Amygdala (tissue), 56 donors: ENCODE measurements around the gene KICS2.
A peak's percentile ranks its signal among the peaks of the same experiment; 100 is the strongest.
"Not testable (repeated sequence)": the region's sequence is repeated elsewhere in the genome, so short reads cannot be mapped to it uniquely, and the experiment has no call there.

Experiments used
- DNase-seq, 56 donors: peaks; one replicate each; lab custom pipeline; 2025; lab: John Stamatoyannopoulos, UW

The KICS2 gene

GRCh38 chr12:64218597-64218996 is 3.5 kb downstream of the KICS2 start:
- DNase-seq: no peak

GRCh38 chr12:64217643-64218042 is 4.5 kb downstream of the KICS2 start:
- DNase-seq: not testable (repeated sequence)

- no peak for DNase-seq
Observed at GRCh38 chr12:64216239-64216638, 5.9 kb downstream of the KICS2 start.

- DNase-seq: no peak
Observed at GRCh38 chr12:64212119-64212746, 9.9 kb downstream of the KICS2 start.

GRCh38 chr12:64207453-64207852 is 14.6 kb downstream of the KICS2 start:
- no peak for DNase-seq

- no peak for DNase-seq
Observed at GRCh38 chr12:64205542-64205941, 16.6 kb downstream of the KICS2 start.

GRCh38 chr12:64203775-64204174 is 18.3 kb downstream of the KICS2 start:
- no peak for DNase-seq

GRCh38 chr12:64203036-64203435 is 19.1 kb downstream of the KICS2 start:
- no peak for DNase-seq

- not testable (repeated sequence) for DNase-seq
Observed at GRCh38 chr12:64195841-64196240, 26.3 kb downstream of the KICS2 start.

- DNase-seq: no peak
Observed at GRCh38 chr12:64194333-64195149, 27.6 kb downstream of the KICS2 start.

GRCh38 chr12:64193931-64194330 is 28.2 kb downstream of the KICS2 start:
- no peak for DNase-seq

- no peak for DNase-seq
Observed at GRCh38 chr12:64192644-64193444, 29.3 kb downstream of the KICS2 start.

GRCh38 chr12:64190140-64190539 is 32.0 kb downstream of the KICS2 start:
- no peak for DNase-seq

GRCh38 chr12:64189530-64189929 is 32.6 kb downstream of the KICS2 start:
- DNase-seq: no peak

GRCh38 chr12:64187794-64188193 is 34.3 kb downstream of the KICS2 start:
- no peak for DNase-seq

GRCh38 chr12:64187370-64187769 is 34.7 kb downstream of the KICS2 start:
- no peak for DNase-seq

- no peak for DNase-seq
Observed at GRCh38 chr12:64186789-64187188, 35.3 kb downstream of the KICS2 start.

- DNase-seq: no peak
Observed at GRCh38 chr12:64184216-64184615, 37.9 kb downstream of the KICS2 start.

- DNase-seq: peak in 44 of 56 donors; percentile 1 to 74 (median 22)
Observed at GRCh38 chr12:64181430-64182291, 40.4 kb downstream of the KICS2 start.

- no peak for DNase-seq
Observed at GRCh38 chr12:64180951-64181350, 41.1 kb downstream of the KICS2 start.
